B cell (primary cell): ENCODE results near the gene WDR82. TPM values are rescaled to one million over a fixed set of nuclear protein-coding genes. Genes with fewer than 3 reads are reported as not detected.
A peak's percentile ranks its signal among the peaks of the same experiment; 100 is the strongest.

Experiments used
- ATAC-seq: fragments of 200-7000 bp; cut with Tn5 transposase; one replicate; pipeline ENCODE4 v1.10.0; 2021; ENCODE audit warnings: low read depth, mild to moderate bottlenecking, moderate number of reproducible peaks, moderate library complexity
- CTCF ChIA-PET: fragments of 350-600 bp; sonication (Branson Sonifier 250); formaldehyde crosslinking; loops from one replicate; lab custom pipeline; 2021; ENCODE audit warnings: antibody characterized with exemption, inconsistent platforms; lab: Charles Lee
- POLR2A ChIA-PET: fragments of 350-600 bp; sonication (Branson Sonifier 250); formaldehyde crosslinking; loops from one replicate; lab custom pipeline; 2021; ENCODE audit warnings: antibody characterized with exemption; lab: Charles Lee
- DNase-seq: peaks from one replicate; pipeline ENCODE4 v3.0.0; 2013
- H2AFZ ChIP-seq: 2 replicates; pipeline ENCODE4 v1.6.1; 2012; ENCODE audit warnings: mild to moderate bottlenecking, low read depth, low read length; ENCODE audit not compliant: insufficient read depth, poor library complexity, severe bottlenecking
- H3K27ac ChIP-seq, 2 donors: 1 replicate in 1 of 2; 2 replicates in 1 of 2; pipeline ENCODE4 v1.5.1; 2012 to 2013; ENCODE audit warnings: low read length in 2 of 2, mild to moderate bottlenecking in 2 of 2, moderate library complexity in 1 of 2
- H3K27me3 ChIP-seq, 4 experiments: fragments of 200-600 bp in 1 of 4; sonication (generic) in 1 of 4; replicated peaks in 1 of 4; 1 replicate in 2 of 4; 2 replicates in 2 of 4; pipeline versions ENCODE4 v1.6.1 to v1.7.0; 2013 to 2016; ENCODE audit warnings: low read length in 3 of 4, mild to moderate bottlenecking in 2 of 4, mixed read lengths in 1 of 4, moderate library complexity in 1 of 4; ENCODE audit not compliant: insufficient read depth in 4 of 4, control insufficient read depth in 3 of 4; ENCODE audit errors: control extremely low read depth in 1 of 4
- H3K36me3 ChIP-seq, 2 experiments: replicated peaks in 1 of 2; 1 replicate in 1 of 2; 2 replicates in 1 of 2; pipeline versions ENCODE4 v1.6.1 to v1.7.1; 2013; ENCODE audit warnings: low read length in 1 of 2; ENCODE audit not compliant: insufficient read depth in 2 of 2, control insufficient read depth in 1 of 2; ENCODE audit errors: control extremely low read depth in 1 of 2, extremely low read depth in 1 of 2
- H3K4me1 ChIP-seq, 2 donors: fragments of 200-600 bp in 1 of 2; sonication (generic) in 1 of 2; 1 replicate in 1 of 2; 2 replicates in 1 of 2; pipeline versions ENCODE4 v1.5.1 to v1.6.1; 2013 to 2017; ENCODE audit warnings: low read length in 2 of 2; ENCODE audit not compliant: control insufficient read depth in 2 of 2, insufficient read depth in 2 of 2
- H3K4me2 ChIP-seq: replicated peaks from 2 replicates; pipeline ENCODE3; 2012; ENCODE audit warnings: mild to moderate bottlenecking, low read depth, low read length; ENCODE audit not compliant: poor library complexity, severe bottlenecking
- H3K4me3 ChIP-seq, 5 experiments: fragments of 200-600 bp in 1 of 5; sonication (generic) in 1 of 5; 1 replicate in 3 of 5; 2 replicates in 2 of 5; pipeline versions ENCODE4 v1.5.1 to v1.7.0; 2011 to 2016; ENCODE audit warnings: low read length in 4 of 5, mild to moderate bottlenecking in 4 of 5, low read depth in 2 of 5, control low read depth in 1 of 5, moderate library complexity in 1 of 5; ENCODE audit not compliant: insufficient read depth in 1 of 5; ENCODE audit errors: control extremely low read depth in 1 of 5, extremely low read depth in 1 of 5
- H3K79me2 ChIP-seq: fragments of 200-600 bp; sonication (generic); one replicate; pipeline ENCODE4 v1.6.0; 2016; ENCODE audit warnings: low read length; ENCODE audit not compliant: control insufficient read depth, insufficient read depth
- H3K9ac ChIP-seq: fragments of 200-600 bp; sonication (generic); 2 replicates; pipeline ENCODE4 v1.6.1; 2017; ENCODE audit warnings: mild to moderate bottlenecking, low read length, moderate library complexity
- H3K9me3 ChIP-seq, 3 donors: one replicate each; pipeline versions ENCODE4 v1.6.1 to v1.7.1; 2013; ENCODE audit warnings: low read length in 2 of 3; ENCODE audit not compliant: control insufficient read depth in 2 of 3, insufficient read depth in 1 of 3; ENCODE audit errors: control extremely low read depth in 1 of 3
- H4K20me1 ChIP-seq: 2 replicates; pipeline ENCODE4 v1.6.0; 2012; ENCODE audit warnings: mild to moderate bottlenecking, low read length; ENCODE audit not compliant: insufficient read depth, control insufficient read depth, poor library complexity, severe bottlenecking
- H3K27ac Mint-ChIP-seq: one replicate; pipeline ENCODE4 v1.8.0; 2021; ENCODE audit warnings: mixed read lengths
- H3K27me3 Mint-ChIP-seq: one replicate; pipeline ENCODE4 v1.8.0; 2021; ENCODE audit warnings: mixed read lengths
- H3K4me1 Mint-ChIP-seq: one replicate; pipeline ENCODE4 v1.8.0; 2021; ENCODE audit warnings: mixed read lengths
- H3K4me3 Mint-ChIP-seq: one replicate; pipeline ENCODE4 v1.8.0; 2021; ENCODE audit warnings: mixed read lengths
- H3K9me3 Mint-ChIP-seq: one replicate; pipeline ENCODE4 v1.8.0; 2022; ENCODE audit warnings: mixed read lengths; ENCODE audit not compliant: insufficient read depth
- CTCF ChIP-seq: fragments of 200-600 bp; IDR thresholded peaks from one replicate; pipeline ENCODE4 v1.8.0; 2022; ENCODE audit warnings: antibody characterized with exemption, mild to moderate bottlenecking
- EZH2 ChIP-seq: IDR thresholded peaks from 2 replicates; pipeline ENCODE4 v1.6.1; 2012; ENCODE audit warnings: borderline replicate concordance, low read depth, mild to moderate bottlenecking, moderate library complexity, low read length; ENCODE audit not compliant: insufficient read depth, poor library complexity, severe bottlenecking
- WGBS: methylation state at CpG from one replicate; pipeline ENCODE4 v1.1.5; 2013; ENCODE audit warnings: missing lambda C conversion rate; ENCODE audit not compliant: insufficient coverage; 5-methylcytosine and 5-hydroxymethylcytosine counted together
- intact Hi-C: fragments of 100-400 bp; cut with micrococcal nuclease; formaldehyde crosslinking; loops from one replicate; pipeline ENCODE4 v1.10.0; 2022
- polyA plus RNA-seq: library from polyadenylated mRNA; depleted of rRNA; stranded (reverse); fragments of >200 nt; gene quantifications from 2 replicates; pipeline ENCODE4 v1.2.3, GENCODE V29; 2012
- total RNA-seq, 2 donors: library from RNA; stranded (reverse); fragments of 120-200 nt in 1 of 2; gene quantifications; 1 replicate in 1 of 2; 2 replicates in 1 of 2; pipeline versions ENCODE4 v1.2.3 to v1.2.4, GENCODE V29; 2013 to 2022

Gene WDR82
- total and polyA plus RNA-seq, 2 donors (not counting 1 experiment from before 2014, with no cell fraction given): 27.8 to 101 TPM

DNA sequence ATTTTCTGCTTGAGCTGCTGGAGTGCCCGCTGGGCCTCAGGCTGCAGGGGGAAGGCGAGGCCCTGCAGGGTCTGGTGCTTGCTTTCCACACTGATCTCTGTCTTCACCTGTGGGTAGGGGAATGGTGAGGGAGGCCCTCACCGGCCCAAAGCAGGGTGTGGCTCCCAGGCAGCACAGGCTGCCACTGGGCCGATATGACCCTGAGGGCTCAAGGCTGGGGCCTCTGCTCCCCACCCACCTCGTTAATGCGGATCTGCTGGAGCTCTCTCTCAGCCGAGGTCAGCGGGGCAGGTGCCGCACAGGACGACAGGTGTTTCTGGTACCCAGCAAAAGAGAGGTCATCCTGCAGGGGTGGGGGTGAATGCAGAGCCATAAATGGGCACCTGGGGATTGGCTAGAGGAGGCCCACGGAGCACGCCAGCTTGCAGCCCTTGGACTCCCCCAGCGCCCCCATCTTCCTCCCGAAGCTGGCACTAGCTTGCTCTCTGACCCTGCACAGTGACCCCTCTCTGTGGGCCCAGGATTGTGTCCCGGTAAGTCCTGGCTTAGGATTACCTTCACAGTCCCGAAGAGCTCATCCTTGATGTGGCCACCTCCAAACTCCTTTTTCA lies 47.5 kb downstream of the WDR82 start:
- H3K9me3 Mint-ChIP-seq: no peaks in the 10 kb centered on the region
- Histone ChIP-seq H3K9me3 (no peaks in the 10 kb centered on the region), H3K27me3 (no peaks in the 10 kb centered on the region), H3K9ac (no peak overlapping the region), H3K79me2 (peaks cover 66% of the 10 kb centered on the region), H3K4me3 (no peak overlapping the region), H2AFZ (no peak overlapping the region), H3K4me2 (peak overlapping the region; percentile 52), H3K4me1 (peaks cover 25 to 46% of the 10 kb centered on the region in 2 donors), H3K27ac (no peak overlapping the region), H3K36me3 (peaks cover 8 to 77% of the 10 kb centered on the region in 2 experiments), H4K20me1 (peaks cover 55% of the 10 kb centered on the region)
- 97% methylated on average over 16 of the region's 16 CpGs for WGBS
- TF ChIP-seq CTCF: no peak
- TF ChIP-seq EZH2: no peak
- intact Hi-C loops: loop anchor here (1.0 kb wide), 3 partner anchors 8 to 108 kb away; partner anchors contain the start of gene TWF2
- no peak for ATAC-seq
- CTCF ChIA-PET: interaction anchor here (0.6 to 18.5 kb wide), 24 partner anchors 9 to 219 kb away, joined by 3 to 237 read pairs (median 6); partner anchors contain the start of genes GLYCTK, TLR9 and WDR82
- peak overlapping the region; percentile 85 for H3K27ac Mint-ChIP-seq
- H3K27me3 Mint-ChIP-seq: no peaks in the 10 kb centered on the region
- peak; percentile 15 for DNase-seq
- H3K4me1 Mint-ChIP-seq: peaks cover 50% of the 10 kb centered on the region
- POLR2A ChIA-PET: interaction anchor here (0.6 to 2.7 kb wide), 5 partner anchors 10 to 111 kb away, joined by 5 to 16 read pairs (median 9); partner anchors contain the start of gene WDR82
- H3K4me3 Mint-ChIP-seq: no peak overlapping the region

- ATAC-seq (no peak), DNase-seq (peak; percentile 16)
- Histone ChIP-seq H4K20me1 (peaks cover 50% of the 10 kb centered on the region), H3K9ac (no peak overlapping the region), H3K4me1 (peaks cover 26 to 46% of the 10 kb centered on the region in 2 donors), H3K36me3 (peaks cover 7 to 74% of the 10 kb centered on the region in 2 experiments), H2AFZ (no peak overlapping the region), H3K79me2 (peaks cover 61% of the 10 kb centered on the region), H3K4me2 (no peak overlapping the region), H3K4me3 (no peak overlapping the region), H3K27me3 (no peaks in the 10 kb centered on the region), H3K9me3 (no peaks in the 10 kb centered on the region), H3K27ac (no peak overlapping the region)
- Mint-ChIP-seq H3K4me3 (no peak overlapping the region), H3K27me3 (no peaks in the 10 kb centered on the region), H3K27ac (peak overlapping the region; percentile 50), H3K4me1 (peaks cover 50% of the 10 kb centered on the region), H3K9me3 (no peaks in the 10 kb centered on the region)
- ChIA-PET POLR2A (interaction anchor here (0.6 to 2.7 kb wide), 4 partner anchors 10 to 111 kb away, joined by 5 to 16 read pairs (median 11); partner anchors contain the start of gene WDR82), CTCF (interaction anchor here (0.9 to 18.5 kb wide), 11 partner anchors 8 to 218 kb away, joined by 3 to 237 read pairs (median 9); partner anchors contain the start of genes TLR9 and WDR82)
- TF ChIP-seq EZH2 (no peak), CTCF (no peak)
- WGBS: 100% methylated on average over 6 of the region's 6 CpGs
- intact Hi-C loops: no loop called here
Measured at GRCh38 chr3:52230461-52230860, 48.0 kb downstream of the WDR82 start.
